GM23338 (cell line): ENCODE results near the gene EDAR. TPM values are rescaled to one million over a fixed set of nuclear protein-coding genes. Genes with fewer than 3 reads are reported as not detected.

Source experiments
- ATAC-seq: fragments of 200-7000 bp; cut with Tn5 transposase; 3 replicates; pipeline ENCODE4 v1.9.1; 2020
- DNase-seq: peaks from one replicate; pipeline ENCODE4 v3.0.0-alpha.2; 2015; ENCODE audit warnings: low spot score
- H2AFZ ChIP-seq: fragments of 200-600 bp; sonication (generic); 2 replicates; pipeline ENCODE4 v1.8.0; 2016; ENCODE audit warnings: antibody characterized with exemption, mild to moderate bottlenecking, moderate library complexity
- H3F3A ChIP-seq: fragments of 200-600 bp; sonication (generic); replicated peaks from 2 replicates; pipeline ENCODE4 v1.8.0; 2017; ENCODE audit warnings: antibody characterized with exemption, mixed run types, low read depth
- H3K27ac ChIP-seq: fragments of 200-600 bp; sonication (generic); 2 replicates; pipeline ENCODE4 v1.6.1; 2016; ENCODE audit warnings: low read depth
- H3K27me3 ChIP-seq: fragments of 200-600 bp; sonication (generic); 2 replicates; pipeline ENCODE4 v1.8.0; 2016; ENCODE audit warnings: mild to moderate bottlenecking, mixed run types, moderate library complexity; ENCODE audit not compliant: insufficient read depth
- H3K36me3 ChIP-seq: fragments of 200-600 bp; sonication (generic); 2 replicates; pipeline ENCODE4 v1.8.0; 2016; ENCODE audit warnings: mild to moderate bottlenecking; ENCODE audit not compliant: insufficient read depth
- H3K4me1 ChIP-seq: fragments of 200-600 bp; sonication (generic); 2 replicates; pipeline ENCODE4 v1.8.0; 2016; ENCODE audit warnings: mild to moderate bottlenecking, moderate library complexity; ENCODE audit not compliant: insufficient read depth
- H3K4me2 ChIP-seq: fragments of 200-600 bp; sonication (generic); 2 replicates; pipeline ENCODE4 v1.7.1; 2017; ENCODE audit warnings: mixed run types
- H3K4me3 ChIP-seq: fragments of 200-600 bp; sonication (generic); 2 replicates; pipeline ENCODE4 v1.6.1; 2016; ENCODE audit warnings: mixed run types
- H3K79me2 ChIP-seq: fragments of 200-600 bp; sonication (generic); replicated peaks from 2 replicates; pipeline ENCODE4 v1.8.0; 2017; ENCODE audit warnings: mild to moderate bottlenecking; ENCODE audit not compliant: insufficient read depth
- H3K9me2 ChIP-seq: fragments of 200-600 bp; sonication (generic); 2 replicates; pipeline ENCODE4 v1.8.0; 2017; ENCODE audit not compliant: insufficient read depth
- H4K20me1 ChIP-seq: fragments of 200-600 bp; sonication (generic); replicated peaks from 2 replicates; pipeline ENCODE4 v1.8.0; 2017; ENCODE audit warnings: mild to moderate bottlenecking; ENCODE audit not compliant: insufficient read depth
- H3K27ac Mint-ChIP-seq: 2 replicates; pipeline ENCODE4 v1.8.0; 2020; ENCODE audit warnings: inconsistent platforms, mild to moderate bottlenecking, moderate library complexity, mixed read lengths
- H3K27me3 Mint-ChIP-seq: 3 replicates; pipeline ENCODE4 v1.8.0; 2022; ENCODE audit warnings: low read depth, mild to moderate bottlenecking, moderate library complexity, mixed read lengths, inconsistent platforms; ENCODE audit not compliant: insufficient read depth, poor library complexity
- H3K36me3 Mint-ChIP-seq: 3 replicates; pipeline ENCODE4 v1.8.0; 2021; ENCODE audit warnings: low read depth, mild to moderate bottlenecking, inconsistent platforms, moderate library complexity, mixed read lengths
- H3K4me1 Mint-ChIP-seq: 3 replicates; pipeline ENCODE4 v1.8.0; 2020; ENCODE audit warnings: mild to moderate bottlenecking, inconsistent platforms, mixed read lengths
- H3K4me3 Mint-ChIP-seq: 3 replicates; pipeline ENCODE4 v1.8.0; 2021; ENCODE audit warnings: moderate library complexity, mild to moderate bottlenecking, inconsistent platforms, mixed read lengths
- H3K9me3 Mint-ChIP-seq: 3 replicates; pipeline ENCODE4 v1.8.0; 2020; ENCODE audit warnings: moderate library complexity, mild to moderate bottlenecking, inconsistent platforms, mixed read lengths
- CREB1 ChIP-seq: fragments of 250-450 bp; sonication (Bioruptor Pico); IDR thresholded peaks from 2 replicates; pipeline ENCODE4 v1.5.0; 2020; ENCODE audit warnings: low read depth, mild to moderate bottlenecking, moderate library complexity
- CTCF ChIP-seq, 2 experiments: fragments of 200-600 bp in 1 of 2; sonication (generic) in 1 of 2; conservative IDR thresholded peaks; 2 replicates each; pipeline versions ENCODE4 v1.5.1 to v1.6.1; 2016 to 2017; ENCODE audit warnings: antibody characterized with exemption in 2 of 2, low read depth in 2 of 2, mild to moderate bottlenecking in 2 of 2, moderate library complexity in 1 of 2
- EZH2phosphoT487 ChIP-seq: fragments of 200-600 bp; sonication (generic); IDR thresholded peaks from one replicate; pipeline ENCODE4 v1.8.1; 2018; ENCODE audit warnings: antibody characterized with exemption; ENCODE audit not compliant: unreplicated experiment
- JUNB ChIP-seq: IDR thresholded peaks from one replicate; pipeline ENCODE4 v1.6.1; 2016; ENCODE audit warnings: antibody characterized with exemption; ENCODE audit not compliant: unreplicated experiment
- NANOG ChIP-seq: IDR thresholded peaks from 2 replicates; pipeline ENCODE4 v1.6.1; 2016; ENCODE audit warnings: antibody characterized with exemption, borderline replicate concordance
- POLR2AphosphoS5 ChIP-seq: IDR thresholded peaks from 2 replicates; pipeline ENCODE4 v1.6.1; 2016; ENCODE audit warnings: antibody characterized with exemption, low read depth
- ZNF114 ChIP-seq: fragments of 250-450 bp; sonication (Bioruptor Pico); IDR thresholded peaks from 2 replicates; pipeline ENCODE4 v1.5.0; 2020; ENCODE audit warnings: mild to moderate bottlenecking, moderate library complexity
- polyA plus RNA-seq: library from polyadenylated mRNA; unstranded; fragments of >200 nt; fragmentation: Nextera tagmentation; extraction: Ambion mirVana; gene quantifications from 2 replicates; pipeline ENCODE4 v1.2.1, GENCODE V29; 2016
- total RNA-seq: library from RNA; depleted of rRNA; stranded (reverse); fragments of >200 nt; shearing (Covaris generic); gene quantifications from 2 replicates; pipeline ENCODE4 v1.2.3, GENCODE V29; 2014
- TF ChIP-seq, protein P1 (sequence below): IDR thresholded peaks from one replicate; pipeline ENCODE4 v1.6.1; 2018; ENCODE audit warnings: antibody characterized with exemption; ENCODE audit not compliant: unreplicated experiment
- TF ChIP-seq, protein P2 (sequence below): fragments of 250-450 bp; sonication (Bioruptor Pico); IDR thresholded peaks from 2 replicates; pipeline ENCODE4 v1.5.0; 2020; ENCODE audit warnings: mild to moderate bottlenecking, moderate library complexity
- TF ChIP-seq, protein P3 (sequence below): IDR thresholded peaks from 2 replicates; pipeline ENCODE4 v1.6.1; 2016; ENCODE audit warnings: antibody characterized with exemption

Gene EDAR
- total and polyA plus RNA-seq, 2 experiments from 2014 or later: not detected

DNA sequence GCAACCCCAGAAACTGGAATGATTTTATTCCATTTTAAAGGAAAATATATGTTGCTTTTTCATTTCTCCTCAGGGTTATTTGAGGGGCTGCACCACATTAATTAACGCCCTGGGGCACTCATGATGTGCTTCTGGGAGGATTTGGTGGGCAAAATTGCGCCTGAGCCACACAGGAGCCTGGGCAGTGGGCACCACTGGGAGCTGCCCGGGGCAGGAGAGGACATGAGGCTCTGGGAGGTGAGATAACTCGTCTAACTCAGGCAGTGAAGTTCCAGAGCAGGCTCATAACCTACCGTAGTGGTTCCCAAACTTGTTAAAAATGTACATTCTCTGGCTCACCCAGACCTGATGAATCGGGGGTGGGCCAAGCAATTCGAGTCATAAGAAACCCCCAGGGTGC lies 68.3 kb downstream of the EDAR start (continued):
- TF ChIP-seq ZNF114 (no peak), CTCF (conservative IDR thresholded peaks at IDR 0.05; ENCODE audit: low read depth in 2 of 2) (no peak), EZH2phosphoT487 (no peak)

- Histone ChIP-seq H3K9me2 (no peaks in the 10 kb centered on the region), H3K27me3 (no peaks in the 10 kb centered on the region), H3K4me1 (no peaks in the 10 kb centered on the region), H3K36me3 (no peaks in the 10 kb centered on the region), H3K4me2 (no peak overlapping the region), H3K27ac (no peak overlapping the region), H2AFZ (no peak overlapping the region), H4K20me1 (no peaks in the 10 kb centered on the region), H3K4me3 (no peak overlapping the region), H3K79me2 (no peaks in the 10 kb centered on the region), H3F3A (no peaks in the 10 kb centered on the region)
- no peaks in the 10 kb centered on the region for H3K9me3 Mint-ChIP-seq
- H3K4me1 Mint-ChIP-seq: peaks cover 6% of the 10 kb centered on the region; the same call in 2 of the 3 replicates
- no peak overlapping the region; the same call in 1 of the 2 replicates for H3K27ac Mint-ChIP-seq
- DNase-seq (no peak), ATAC-seq (no peak)
- H3K36me3 Mint-ChIP-seq: no peaks in the 10 kb centered on the region
- peaks cover 11% of the 10 kb centered on the region for H3K27me3 Mint-ChIP-seq
- no peak overlapping the region for H3K4me3 Mint-ChIP-seq
- TF ChIP-seq, protein P1, sequence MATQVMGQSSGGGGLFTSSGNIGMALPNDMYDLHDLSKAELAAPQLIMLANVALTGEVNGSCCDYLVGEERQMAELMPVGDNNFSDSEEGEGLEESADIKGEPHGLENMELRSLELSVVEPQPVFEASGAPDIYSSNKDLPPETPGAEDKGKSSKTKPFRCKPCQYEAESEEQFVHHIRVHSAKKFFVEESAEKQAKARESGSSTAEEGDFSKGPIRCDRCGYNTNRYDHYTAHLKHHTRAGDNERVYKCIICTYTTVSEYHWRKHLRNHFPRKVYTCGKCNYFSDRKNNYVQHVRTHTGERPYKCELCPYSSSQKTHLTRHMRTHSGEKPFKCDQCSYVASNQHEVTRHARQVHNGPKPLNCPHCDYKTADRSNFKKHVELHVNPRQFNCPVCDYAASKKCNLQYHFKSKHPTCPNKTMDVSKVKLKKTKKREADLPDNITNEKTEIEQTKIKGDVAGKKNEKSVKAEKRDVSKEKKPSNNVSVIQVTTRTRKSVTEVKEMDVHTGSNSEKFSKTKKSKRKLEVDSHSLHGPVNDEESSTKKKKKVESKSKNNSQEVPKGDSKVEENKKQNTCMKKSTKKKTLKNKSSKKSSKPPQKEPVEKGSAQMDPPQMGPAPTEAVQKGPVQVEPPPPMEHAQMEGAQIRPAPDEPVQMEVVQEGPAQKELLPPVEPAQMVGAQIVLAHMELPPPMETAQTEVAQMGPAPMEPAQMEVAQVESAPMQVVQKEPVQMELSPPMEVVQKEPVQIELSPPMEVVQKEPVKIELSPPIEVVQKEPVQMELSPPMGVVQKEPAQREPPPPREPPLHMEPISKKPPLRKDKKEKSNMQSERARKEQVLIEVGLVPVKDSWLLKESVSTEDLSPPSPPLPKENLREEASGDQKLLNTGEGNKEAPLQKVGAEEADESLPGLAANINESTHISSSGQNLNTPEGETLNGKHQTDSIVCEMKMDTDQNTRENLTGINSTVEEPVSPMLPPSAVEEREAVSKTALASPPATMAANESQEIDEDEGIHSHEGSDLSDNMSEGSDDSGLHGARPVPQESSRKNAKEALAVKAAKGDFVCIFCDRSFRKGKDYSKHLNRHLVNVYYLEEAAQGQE: no peak
- TF ChIP-seq, protein P2, sequence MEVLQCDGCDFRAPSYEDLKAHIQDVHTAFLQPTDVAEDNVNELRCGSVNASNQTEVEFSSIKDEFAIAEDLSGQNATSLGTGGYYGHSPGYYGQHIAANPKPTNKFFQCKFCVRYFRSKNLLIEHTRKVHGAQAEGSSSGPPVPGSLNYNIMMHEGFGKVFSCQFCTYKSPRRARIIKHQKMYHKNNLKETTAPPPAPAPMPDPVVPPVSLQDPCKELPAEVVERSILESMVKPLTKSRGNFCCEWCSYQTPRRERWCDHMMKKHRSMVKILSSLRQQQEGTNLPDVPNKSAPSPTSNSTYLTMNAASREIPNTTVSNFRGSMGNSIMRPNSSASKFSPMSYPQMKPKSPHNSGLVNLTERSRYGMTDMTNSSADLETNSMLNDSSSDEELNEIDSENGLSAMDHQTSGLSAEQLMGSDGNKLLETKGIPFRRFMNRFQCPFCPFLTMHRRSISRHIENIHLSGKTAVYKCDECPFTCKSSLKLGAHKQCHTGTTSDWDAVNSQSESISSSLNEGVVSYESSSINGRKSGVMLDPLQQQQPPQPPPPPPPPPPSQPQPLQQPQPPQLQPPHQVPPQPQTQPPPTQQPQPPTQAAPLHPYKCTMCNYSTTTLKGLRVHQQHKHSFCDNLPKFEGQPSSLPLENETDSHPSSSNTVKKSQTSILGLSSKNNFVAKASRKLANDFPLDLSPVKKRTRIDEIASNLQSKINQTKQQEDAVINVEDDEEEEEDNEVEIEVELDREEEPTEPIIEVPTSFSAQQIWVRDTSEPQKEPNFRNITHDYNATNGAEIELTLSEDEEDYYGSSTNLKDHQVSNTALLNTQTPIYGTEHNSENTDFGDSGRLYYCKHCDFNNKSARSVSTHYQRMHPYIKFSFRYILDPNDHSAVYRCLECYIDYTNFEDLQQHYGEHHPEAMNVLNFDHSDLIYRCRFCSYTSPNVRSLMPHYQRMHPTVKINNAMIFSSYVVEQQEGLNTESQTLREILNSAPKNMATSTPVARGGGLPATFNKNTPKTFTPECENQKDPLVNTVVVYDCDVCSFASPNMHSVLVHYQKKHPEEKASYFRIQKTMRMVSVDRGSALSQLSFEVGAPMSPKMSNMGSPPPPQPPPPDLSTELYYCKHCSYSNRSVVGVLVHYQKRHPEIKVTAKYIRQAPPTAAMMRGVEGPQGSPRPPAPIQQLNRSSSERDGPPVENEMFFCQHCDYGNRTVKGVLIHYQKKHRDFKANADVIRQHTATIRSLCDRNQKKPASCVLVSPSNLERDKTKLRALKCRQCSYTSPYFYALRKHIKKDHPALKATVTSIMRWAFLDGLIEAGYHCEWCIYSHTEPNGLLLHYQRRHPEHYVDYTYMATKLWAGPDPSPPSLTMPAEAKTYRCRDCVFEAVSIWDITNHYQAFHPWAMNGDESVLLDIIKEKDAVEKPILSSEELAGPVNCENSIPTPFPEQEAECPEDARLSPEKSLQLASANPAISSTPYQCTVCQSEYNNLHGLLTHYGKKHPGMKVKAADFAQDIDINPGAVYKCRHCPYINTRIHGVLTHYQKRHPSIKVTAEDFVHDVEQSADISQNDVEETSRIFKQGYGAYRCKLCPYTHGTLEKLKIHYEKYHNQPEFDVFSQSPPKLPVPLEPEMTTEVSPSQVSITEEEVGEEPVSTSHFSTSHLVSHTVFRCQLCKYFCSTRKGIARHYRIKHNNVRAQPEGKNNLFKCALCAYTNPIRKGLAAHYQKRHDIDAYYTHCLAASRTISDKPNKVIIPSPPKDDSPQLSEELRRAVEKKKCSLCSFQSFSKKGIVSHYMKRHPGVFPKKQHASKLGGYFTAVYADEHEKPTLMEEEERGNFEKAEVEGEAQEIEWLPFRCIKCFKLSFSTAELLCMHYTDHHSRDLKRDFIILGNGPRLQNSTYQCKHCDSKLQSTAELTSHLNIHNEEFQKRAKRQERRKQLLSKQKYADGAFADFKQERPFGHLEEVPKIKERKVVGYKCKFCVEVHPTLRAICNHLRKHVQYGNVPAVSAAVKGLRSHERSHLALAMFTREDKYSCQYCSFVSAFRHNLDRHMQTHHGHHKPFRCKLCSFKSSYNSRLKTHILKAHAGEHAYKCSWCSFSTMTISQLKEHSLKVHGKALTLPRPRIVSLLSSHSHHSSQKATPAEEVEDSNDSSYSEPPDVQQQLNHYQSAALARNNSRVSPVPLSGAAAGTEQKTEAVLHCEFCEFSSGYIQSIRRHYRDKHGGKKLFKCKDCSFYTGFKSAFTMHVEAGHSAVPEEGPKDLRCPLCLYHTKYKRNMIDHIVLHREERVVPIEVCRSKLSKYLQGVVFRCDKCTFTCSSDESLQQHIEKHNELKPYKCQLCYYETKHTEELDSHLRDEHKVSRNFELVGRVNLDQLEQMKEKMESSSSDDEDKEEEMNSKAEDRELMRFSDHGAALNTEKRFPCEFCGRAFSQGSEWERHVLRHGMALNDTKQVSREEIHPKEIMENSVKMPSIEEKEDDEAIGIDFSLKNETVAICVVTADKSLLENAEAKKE (CRISPR knock-in tag): no peak
- TF ChIP-seq CREB1 (CRISPR knock-in tag) (no peak), JUNB (no peak), NANOG (no peak), POLR2AphosphoS5 (no peak), EZH2phosphoT487 (no peak)
- TF ChIP-seq, protein P3, sequence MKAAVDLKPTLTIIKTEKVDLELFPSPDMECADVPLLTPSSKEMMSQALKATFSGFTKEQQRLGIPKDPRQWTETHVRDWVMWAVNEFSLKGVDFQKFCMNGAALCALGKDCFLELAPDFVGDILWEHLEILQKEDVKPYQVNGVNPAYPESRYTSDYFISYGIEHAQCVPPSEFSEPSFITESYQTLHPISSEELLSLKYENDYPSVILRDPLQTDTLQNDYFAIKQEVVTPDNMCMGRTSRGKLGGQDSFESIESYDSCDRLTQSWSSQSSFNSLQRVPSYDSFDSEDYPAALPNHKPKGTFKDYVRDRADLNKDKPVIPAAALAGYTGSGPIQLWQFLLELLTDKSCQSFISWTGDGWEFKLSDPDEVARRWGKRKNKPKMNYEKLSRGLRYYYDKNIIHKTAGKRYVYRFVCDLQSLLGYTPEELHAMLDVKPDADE: no peak
These were observed 69.2 kb downstream of the EDAR start for GRCh38 chr2:108919571-108920373.
